Measurements from ENCODE around the gene TNFSF13B. TPM values are rescaled to one million over a fixed set of nuclear protein-coding genes. Genes with fewer than 3 reads are reported as not detected.
A peak's percentile ranks its signal among the peaks of the same experiment; 100 is the strongest.
"Not testable (repeated sequence)": the region's sequence is repeated elsewhere in the genome, so short reads cannot be mapped to it uniquely, and the experiment has no call there.

The TNFSF13B gene
- total RNA-seq, 3 donors from 2014 or later = 0.46 to 1.4 (median 0.50) TPM

- DNase-seq (no peak), ATAC-seq (no peak)
- Mint-ChIP-seq H3K4me1 (ENCODE audit: low read depth) (peaks cover 8% of the 10 kb centered on the region), H3K36me3 (ENCODE audit: insufficient read depth) (peaks cover 15% of the 10 kb centered on the region), H3K4me3 (no peak overlapping the region), H3K27me3 (ENCODE audit: low read depth) (no peaks in the 10 kb centered on the region), H3K9me3 (peaks cover 10% of the 10 kb centered on the region)
These were observed 36.1 kb downstream of the TNFSF13B start for GRCh38 chr13:108305655-108306054.

DNA sequence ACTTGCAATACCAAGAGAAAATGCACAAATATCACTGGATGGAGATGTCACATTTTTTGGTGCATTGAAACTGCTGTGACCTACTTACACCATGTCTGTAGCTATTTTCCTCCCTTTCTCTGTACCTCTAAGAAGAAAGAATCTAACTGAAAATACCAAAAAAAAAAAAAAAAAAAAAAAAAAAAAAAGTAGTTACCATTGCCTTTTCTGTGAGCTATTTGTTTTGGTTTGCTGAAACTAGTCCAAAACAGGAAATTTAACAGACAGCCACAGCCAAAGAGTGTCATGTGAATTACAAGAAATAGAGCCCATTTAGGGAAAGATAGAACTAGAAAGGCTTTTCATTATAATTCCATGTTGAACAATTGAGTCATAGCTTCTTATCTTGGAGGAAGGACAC is 37.3 kb downstream of the TNFSF13B start:
- Mint-ChIP-seq H3K4me1 (ENCODE audit: low read depth) (peaks cover 8% of the 10 kb centered on the region), H3K9me3 (peaks cover 10% of the 10 kb centered on the region), H3K27me3 (ENCODE audit: low read depth) (no peaks in the 10 kb centered on the region), H3K36me3 (ENCODE audit: insufficient read depth) (peaks cover 11% of the 10 kb centered on the region), H3K4me3 (no peak overlapping the region)
- DNase-seq (no peak), ATAC-seq (no peak)

GRCh38 chr13:108311596-108311995 is 42.1 kb downstream of the TNFSF13B start:
- H3K4me1 Mint-ChIP-seq (ENCODE audit: low read depth); ATAC-seq; H3K9me3 Mint-ChIP-seq; H3K27me3 Mint-ChIP-seq (ENCODE audit: low read depth); H3K4me3 Mint-ChIP-seq; H3K36me3 Mint-ChIP-seq (ENCODE audit: insufficient read depth); DNase-seq: not testable (repeated sequence)

DNA sequence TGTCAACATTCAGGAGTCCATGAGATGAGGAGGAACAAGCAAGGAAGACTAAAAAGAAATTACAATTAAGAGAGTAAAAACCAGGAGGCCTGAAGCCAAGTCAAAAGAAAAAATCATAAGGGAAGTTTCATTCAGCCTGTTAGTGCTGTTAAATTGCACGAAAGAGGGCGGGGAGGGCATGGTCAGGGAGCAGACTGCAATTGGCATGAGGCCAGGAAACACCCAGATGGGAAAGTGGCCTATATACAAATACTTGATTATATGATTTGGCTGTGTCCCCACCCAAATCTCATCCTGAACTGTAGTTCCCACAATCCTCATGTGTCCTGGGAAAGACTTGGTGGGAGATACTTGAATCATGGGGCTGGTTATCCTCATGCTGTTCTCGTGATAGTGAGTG is 43.9 kb downstream of the TNFSF13B start:
- H3K4me1 Mint-ChIP-seq (ENCODE audit: low read depth) = peaks cover 3% of the 10 kb centered on the region
- peaks cover 10% of the 10 kb centered on the region for H3K9me3 Mint-ChIP-seq
- H3K27me3 Mint-ChIP-seq (ENCODE audit: low read depth) = no peaks in the 10 kb centered on the region
- DNase-seq (no peak), ATAC-seq (no peak)
- no peak overlapping the region for H3K4me3 Mint-ChIP-seq
- H3K36me3 Mint-ChIP-seq (ENCODE audit: insufficient read depth) = peaks cover 5% of the 10 kb centered on the region

GRCh38 chr13:108315273-108315672 is 45.8 kb downstream of the TNFSF13B start:
- Mint-ChIP-seq H3K4me1 (ENCODE audit: low read depth) (peaks cover 3% of the 10 kb centered on the region), H3K36me3 (ENCODE audit: insufficient read depth) (no peaks in the 10 kb centered on the region), H3K27me3 (ENCODE audit: low read depth) (no peaks in the 10 kb centered on the region), H3K9me3 (no peaks in the 10 kb centered on the region), H3K4me3 (no peak overlapping the region)
- no peak for ATAC-seq
- no peak for DNase-seq

DNA sequence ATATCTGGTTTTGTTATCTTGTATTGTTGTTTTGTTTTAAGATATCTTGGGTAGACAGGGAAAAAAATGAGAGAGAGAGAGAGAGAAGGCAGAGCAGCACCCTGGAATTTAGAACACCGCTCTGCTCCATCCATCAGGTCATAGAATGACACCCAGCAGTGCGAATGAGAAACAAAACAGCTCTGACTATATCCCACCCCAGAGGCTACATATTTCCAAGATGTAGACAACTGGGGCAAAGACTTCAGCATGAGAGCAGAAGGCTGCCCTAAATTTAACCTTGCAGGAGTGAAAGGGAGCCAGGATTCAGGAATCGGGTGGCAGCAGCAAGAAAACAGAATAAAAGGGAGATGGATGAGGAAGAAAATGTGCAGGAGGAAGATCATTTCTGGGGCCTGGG is 46.5 kb downstream of the TNFSF13B start:
- H3K4me3 Mint-ChIP-seq = no peak overlapping the region
- H3K36me3 Mint-ChIP-seq (ENCODE audit: insufficient read depth) = no peaks in the 10 kb centered on the region
- no peaks in the 10 kb centered on the region for H3K9me3 Mint-ChIP-seq
- DNase-seq (no peak), ATAC-seq (no peak)
- H3K27me3 Mint-ChIP-seq (ENCODE audit: low read depth) = no peaks in the 10 kb centered on the region
- peaks cover 3% of the 10 kb centered on the region for H3K4me1 Mint-ChIP-seq (ENCODE audit: low read depth)

DNA sequence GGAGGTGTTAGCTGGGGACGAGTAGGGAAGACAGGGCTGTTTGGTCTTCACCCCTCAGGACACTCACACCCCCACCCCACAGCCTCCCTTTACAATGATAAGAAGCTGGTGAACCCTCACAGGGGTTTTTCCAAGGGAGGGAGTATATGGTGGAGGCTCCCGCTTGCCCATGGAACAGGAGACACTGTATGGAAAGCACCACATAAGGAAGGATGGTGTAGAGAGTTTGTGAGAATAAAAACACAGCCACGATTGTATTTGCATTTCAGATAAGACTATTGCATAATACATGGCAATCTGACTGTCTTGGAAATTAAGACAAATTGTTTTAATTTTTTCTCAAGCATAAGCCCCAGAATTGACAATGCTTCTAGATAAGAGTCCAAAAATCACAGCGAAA is 46.9 kb downstream of the TNFSF13B start:
- H3K36me3 Mint-ChIP-seq (ENCODE audit: insufficient read depth) = no peaks in the 10 kb centered on the region
- H3K4me1 Mint-ChIP-seq (ENCODE audit: low read depth) = peaks cover 3% of the 10 kb centered on the region
- H3K4me3 Mint-ChIP-seq = no peak overlapping the region
- DNase-seq = no peak
- H3K27me3 Mint-ChIP-seq (ENCODE audit: low read depth) = no peaks in the 10 kb centered on the region
- no peak for ATAC-seq
- H3K9me3 Mint-ChIP-seq = no peaks in the 10 kb centered on the region

- ATAC-seq (peak; percentile 65 to 80), DNase-seq (no peak)
- Mint-ChIP-seq H3K4me3 (no peak overlapping the region), H3K36me3 (ENCODE audit: insufficient read depth) (no peaks in the 10 kb centered on the region), H3K27me3 (ENCODE audit: low read depth) (peaks cover 5% of the 10 kb centered on the region), H3K9me3 (no peaks in the 10 kb centered on the region), H3K4me1 (ENCODE audit: low read depth) (peaks cover 15% of the 10 kb centered on the region)
These were observed 52.8 kb downstream of the TNFSF13B start for GRCh38 chr13:108322206-108322824.

DNA sequence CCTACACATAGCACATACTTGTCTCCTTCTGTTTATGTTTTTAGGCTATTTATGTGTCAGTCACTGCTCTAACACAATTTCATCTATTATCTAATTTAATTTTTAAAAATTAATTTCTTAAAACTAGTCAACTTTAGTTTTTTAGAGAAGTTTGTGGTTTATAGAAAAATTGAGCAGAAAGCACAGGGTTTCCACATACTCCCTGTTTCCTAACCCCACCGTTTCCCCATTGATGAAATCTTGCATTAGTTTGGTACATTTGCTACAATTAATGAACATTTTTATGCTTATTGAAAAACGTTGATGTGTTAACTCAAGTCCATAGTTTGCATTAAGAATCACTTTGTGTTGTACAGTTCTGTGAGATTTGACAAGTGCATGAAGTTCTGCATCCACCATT is 53.5 kb downstream of the TNFSF13B start:
- peaks cover 15% of the 10 kb centered on the region for H3K4me1 Mint-ChIP-seq (ENCODE audit: low read depth)
- H3K27me3 Mint-ChIP-seq (ENCODE audit: low read depth) = peaks cover 7% of the 10 kb centered on the region
- H3K4me3 Mint-ChIP-seq = no peak overlapping the region
- H3K9me3 Mint-ChIP-seq = no peaks in the 10 kb centered on the region
- no peaks in the 10 kb centered on the region for H3K36me3 Mint-ChIP-seq (ENCODE audit: insufficient read depth)
- no peak for ATAC-seq
- no peak for DNase-seq

DNA sequence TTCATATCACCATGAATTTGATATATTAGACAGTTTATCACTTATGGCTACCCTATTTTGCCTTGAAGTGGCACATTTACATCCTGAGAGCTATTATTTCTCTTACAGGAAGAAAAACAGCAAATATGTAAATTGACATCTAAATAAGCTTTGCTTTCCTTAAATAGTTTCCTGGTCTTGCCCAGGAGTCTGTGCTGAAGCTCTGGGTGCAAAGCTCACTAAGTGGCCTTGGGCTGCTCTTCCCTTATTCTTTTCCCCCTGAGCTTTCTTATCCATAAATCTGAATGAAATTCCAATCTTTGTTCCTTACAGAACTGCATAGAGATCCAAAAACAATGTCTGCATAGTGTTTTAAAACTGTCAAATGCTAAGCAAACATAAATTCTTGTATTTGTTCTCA is 56.3 kb downstream of the TNFSF13B start:
- H3K27me3 Mint-ChIP-seq (ENCODE audit: low read depth) = peaks cover 10% of the 10 kb centered on the region
- ATAC-seq (no peak), DNase-seq (no peak)
- H3K36me3 Mint-ChIP-seq (ENCODE audit: insufficient read depth) = no peaks in the 10 kb centered on the region
- H3K9me3 Mint-ChIP-seq = no peaks in the 10 kb centered on the region
- peaks cover 15% of the 10 kb centered on the region for H3K4me1 Mint-ChIP-seq (ENCODE audit: low read depth)
- no peak overlapping the region for H3K4me3 Mint-ChIP-seq

DNA sequence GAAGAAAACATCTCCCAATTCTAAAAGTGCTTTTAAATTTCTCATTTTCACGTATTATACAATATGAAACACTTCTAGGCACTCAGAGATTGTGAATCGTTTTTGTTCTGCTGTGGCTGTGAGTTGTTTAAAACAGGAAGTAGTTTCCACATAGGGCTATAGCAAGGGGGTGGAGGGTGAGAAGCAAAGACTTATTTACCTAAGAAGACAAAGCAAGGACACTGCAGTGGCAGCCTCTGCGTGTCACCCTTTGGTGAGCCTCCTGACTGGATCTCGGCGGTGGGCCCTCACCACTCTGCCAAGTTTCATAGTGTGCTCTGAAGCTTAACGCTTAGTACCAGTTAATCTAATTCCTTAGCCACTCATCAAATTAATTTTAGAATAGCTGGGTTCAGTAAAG is 56.8 kb downstream of the TNFSF13B start:
- no peak for DNase-seq
- peaks cover 15% of the 10 kb centered on the region for H3K4me1 Mint-ChIP-seq (ENCODE audit: low read depth)
- ATAC-seq = no peak
- H3K27me3 Mint-ChIP-seq (ENCODE audit: low read depth) = peaks cover 10% of the 10 kb centered on the region
- no peaks in the 10 kb centered on the region for H3K36me3 Mint-ChIP-seq (ENCODE audit: insufficient read depth)
- H3K9me3 Mint-ChIP-seq = no peaks in the 10 kb centered on the region
- H3K4me3 Mint-ChIP-seq = no peak overlapping the region

DNA sequence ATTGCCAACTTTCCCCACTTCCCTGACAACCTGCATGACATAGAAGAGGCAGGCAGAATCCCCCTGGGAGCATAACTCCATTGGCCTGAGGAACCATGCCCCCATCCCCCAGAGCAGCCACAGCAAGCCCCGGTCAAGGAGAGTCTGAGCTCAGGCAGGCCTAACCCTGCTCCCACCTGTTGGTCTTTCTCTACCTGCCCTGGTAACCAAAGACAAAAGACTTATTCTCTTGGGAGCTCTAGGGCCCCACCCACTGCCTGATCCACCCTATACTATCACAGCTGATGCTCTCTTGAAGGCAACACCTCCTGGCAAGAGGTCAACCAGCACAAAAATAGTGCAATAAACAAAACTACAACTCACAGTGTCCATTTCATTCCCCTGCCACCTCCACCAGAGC is 59.3 kb downstream of the TNFSF13B start:
- Mint-ChIP-seq H3K4me1 (ENCODE audit: low read depth) (peaks cover 14% of the 10 kb centered on the region), H3K27me3 (ENCODE audit: low read depth) (peaks cover 5% of the 10 kb centered on the region), H3K36me3 (ENCODE audit: insufficient read depth) (no peaks in the 10 kb centered on the region), H3K9me3 (peaks cover 3% of the 10 kb centered on the region), H3K4me3 (no peak overlapping the region)
- DNase-seq (no peak), ATAC-seq (no peak)

DNA sequence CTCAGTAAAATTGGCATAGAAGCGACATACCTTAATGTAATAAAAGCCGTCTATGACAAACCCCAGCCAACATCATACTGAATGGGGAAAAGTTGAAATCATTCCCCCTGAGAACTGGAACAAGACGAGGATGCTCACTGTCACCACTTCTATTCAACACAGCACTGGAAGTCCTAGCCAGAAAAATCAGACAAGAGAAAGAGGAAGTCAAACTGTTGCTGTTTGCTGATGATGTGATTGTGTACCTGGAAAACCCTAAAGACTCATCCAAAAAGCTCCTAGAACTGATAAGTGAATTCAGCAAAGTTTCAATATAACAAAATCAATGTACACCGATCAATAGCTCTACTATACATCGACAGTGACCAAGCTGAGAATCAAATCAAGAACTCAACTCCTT is 63.3 kb downstream of the TNFSF13B start:
- H3K4me1 Mint-ChIP-seq (ENCODE audit: low read depth) = no peaks in the 10 kb centered on the region
- H3K27me3 Mint-ChIP-seq (ENCODE audit: low read depth) = peaks cover 5% of the 10 kb centered on the region
- H3K36me3 Mint-ChIP-seq (ENCODE audit: insufficient read depth) = no peaks in the 10 kb centered on the region
- peaks cover 4% of the 10 kb centered on the region for H3K9me3 Mint-ChIP-seq
- DNase-seq (no peak), ATAC-seq (no peak)
- H3K4me3 Mint-ChIP-seq = no peak overlapping the region

DNA sequence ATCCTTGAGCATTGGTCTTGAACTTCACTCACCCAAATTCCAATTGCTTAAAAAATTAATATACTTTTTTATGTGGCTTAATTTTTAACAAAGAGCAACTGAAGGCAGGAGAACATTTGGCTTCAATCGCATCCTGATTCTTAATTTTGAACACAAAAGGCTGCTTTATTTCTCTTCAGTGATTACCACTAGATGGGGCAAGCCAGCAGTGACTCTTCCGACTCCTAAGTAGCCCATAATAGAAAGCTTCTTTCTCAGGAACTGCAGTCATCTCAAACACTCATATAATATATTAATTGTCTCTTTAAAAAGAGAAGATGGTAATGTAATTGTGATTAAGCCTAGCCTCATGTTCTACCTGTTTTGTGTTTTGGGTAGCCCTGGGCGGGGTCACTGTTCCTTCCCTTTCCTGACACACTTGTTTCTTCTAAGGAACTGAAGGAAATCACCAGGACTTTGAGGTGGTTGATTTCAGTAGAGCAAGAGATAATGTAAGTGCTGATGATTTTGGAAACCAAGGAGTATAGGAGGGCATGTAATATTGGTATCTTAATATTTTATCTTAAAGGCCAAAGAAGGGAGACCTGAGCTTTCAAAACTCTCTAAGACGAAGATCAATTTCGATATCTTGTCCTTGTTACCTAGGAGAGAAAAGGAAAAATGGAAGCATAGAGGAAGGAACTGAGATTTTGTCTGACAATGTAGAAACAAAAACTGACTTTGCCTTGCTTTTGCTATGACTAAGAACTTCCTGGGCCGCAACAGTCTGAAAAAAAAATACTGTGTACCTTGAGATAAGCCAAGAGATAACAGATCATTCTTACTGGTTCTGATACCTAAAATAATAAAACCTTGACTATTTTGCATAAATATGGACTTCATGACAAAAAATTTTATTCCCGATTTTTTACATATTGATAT is 73.1 kb downstream of the TNFSF13B start:
- Mint-ChIP-seq H3K36me3 (ENCODE audit: insufficient read depth) (no peaks in the 10 kb centered on the region), H3K9me3 (no peaks in the 10 kb centered on the region), H3K4me1 (ENCODE audit: low read depth) (peaks cover 23% of the 10 kb centered on the region), H3K27me3 (ENCODE audit: low read depth) (no peaks in the 10 kb centered on the region), H3K4me3 (peak overlapping the region; percentile 3)
- DNase-seq (no peak), ATAC-seq (peak in 1 of 2 donors; percentile 46)

DNA sequence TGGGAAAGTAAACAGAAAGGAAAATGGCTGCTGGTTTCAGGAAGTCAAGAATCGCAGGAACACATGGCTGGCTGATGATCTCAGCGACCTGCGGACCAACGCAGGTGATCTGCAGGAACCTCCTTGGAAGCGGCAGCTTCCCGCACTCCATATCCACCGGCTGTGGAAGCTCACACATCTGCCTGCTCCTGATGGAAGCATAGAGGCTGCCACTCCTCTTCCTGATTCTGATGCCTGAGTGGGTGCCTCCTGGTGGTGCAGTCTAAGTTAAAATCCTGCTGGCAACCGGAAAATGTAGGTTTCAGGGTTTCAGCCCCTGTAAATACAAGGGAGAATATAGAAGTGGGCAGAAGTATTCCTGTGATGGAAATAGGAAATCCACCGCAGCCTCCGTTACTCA is 75.5 kb downstream of the TNFSF13B start:
- no peaks in the 10 kb centered on the region for H3K36me3 Mint-ChIP-seq (ENCODE audit: insufficient read depth)
- no peak for ATAC-seq
- no peaks in the 10 kb centered on the region for H3K9me3 Mint-ChIP-seq
- no peaks in the 10 kb centered on the region for H3K27me3 Mint-ChIP-seq (ENCODE audit: low read depth)
- no peak for DNase-seq
- no peak overlapping the region for H3K4me3 Mint-ChIP-seq
- peaks cover 25% of the 10 kb centered on the region for H3K4me1 Mint-ChIP-seq (ENCODE audit: low read depth)

Measured in activated T-cell treated with anti-CD3 and anti-CD28 coated beads, Interleukin-2, amount 50 U/mL, for 4 hours (primary cell).